GM10847 (cell line): Measurements from ENCODE around the gene CEBPA.

Experiments used
- POLR2A ChIP-seq: IDR thresholded peaks from 2 replicates; pipeline ENCODE4 v1.6.1; 2011; ENCODE audit not compliant: insufficient read length; ENCODE audit errors: extremely low read depth

The CEBPA gene

DNA sequence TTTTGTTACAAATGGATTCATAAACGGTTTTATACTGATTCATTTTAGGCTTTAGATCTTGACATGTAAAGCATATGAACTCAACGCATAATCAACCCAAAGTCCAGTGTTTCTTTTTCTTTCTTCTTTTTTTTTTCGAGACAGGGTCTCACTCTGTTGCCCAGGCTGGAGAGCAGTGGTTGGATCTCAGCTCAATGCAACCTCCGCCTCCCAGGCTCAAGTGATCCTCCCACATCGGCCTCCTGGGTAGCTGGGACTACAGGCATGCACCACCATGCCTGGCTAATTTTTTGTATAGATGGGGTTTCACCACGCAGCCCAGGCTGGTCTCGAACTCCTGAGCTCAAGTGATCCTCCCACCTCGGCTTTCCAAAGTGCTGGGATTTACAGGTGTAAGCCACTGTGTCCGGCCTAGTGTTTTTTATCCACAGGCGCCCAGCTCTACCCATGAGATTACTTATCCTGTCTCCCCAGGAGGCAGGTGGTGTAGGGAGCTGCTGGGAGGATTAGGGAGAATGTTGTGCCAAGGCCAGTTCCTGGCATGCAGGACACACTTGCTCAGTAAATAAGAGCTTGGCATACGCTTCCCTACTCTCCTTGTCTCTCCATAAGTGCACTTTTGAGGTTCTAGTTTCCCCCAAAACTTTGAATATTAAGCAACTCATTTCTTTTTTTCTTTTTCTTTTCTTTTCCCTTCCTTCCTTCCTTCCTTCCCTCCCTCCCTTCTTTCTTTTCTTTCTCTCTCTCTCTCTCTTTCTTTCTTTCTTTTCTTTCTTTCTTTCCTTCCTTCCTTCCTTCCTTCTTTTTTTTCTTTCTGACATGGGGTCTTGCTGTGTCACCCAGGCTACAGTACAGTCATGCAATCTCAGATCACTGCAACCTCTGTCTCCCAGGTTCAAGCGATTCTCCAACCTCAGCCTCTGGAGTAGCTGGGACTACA is 4.8 kb upstream of the CEBPA start:
- no peak for TF ChIP-seq POLR2A

DNA sequence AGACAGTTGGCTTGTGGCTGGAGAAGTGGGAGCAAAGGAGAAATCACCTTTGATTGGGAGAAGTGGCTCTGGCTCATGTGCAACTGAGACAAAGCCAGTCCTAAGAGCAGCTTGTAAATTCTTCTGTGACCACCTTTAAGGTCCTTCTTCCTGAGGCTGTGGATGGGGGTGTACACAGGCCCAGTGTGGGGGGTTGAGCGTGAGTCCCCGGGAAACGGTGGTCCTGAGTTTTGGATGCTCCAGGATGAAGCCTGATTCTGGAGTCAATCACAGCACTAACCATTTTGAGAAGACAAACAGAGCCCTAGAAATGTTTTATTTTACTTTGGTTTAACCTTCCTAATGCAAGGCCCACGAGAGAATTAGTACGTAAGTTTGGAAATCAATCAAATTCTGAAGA is 3.9 kb upstream of the CEBPA start:
- no peak for TF ChIP-seq POLR2A

DNA sequence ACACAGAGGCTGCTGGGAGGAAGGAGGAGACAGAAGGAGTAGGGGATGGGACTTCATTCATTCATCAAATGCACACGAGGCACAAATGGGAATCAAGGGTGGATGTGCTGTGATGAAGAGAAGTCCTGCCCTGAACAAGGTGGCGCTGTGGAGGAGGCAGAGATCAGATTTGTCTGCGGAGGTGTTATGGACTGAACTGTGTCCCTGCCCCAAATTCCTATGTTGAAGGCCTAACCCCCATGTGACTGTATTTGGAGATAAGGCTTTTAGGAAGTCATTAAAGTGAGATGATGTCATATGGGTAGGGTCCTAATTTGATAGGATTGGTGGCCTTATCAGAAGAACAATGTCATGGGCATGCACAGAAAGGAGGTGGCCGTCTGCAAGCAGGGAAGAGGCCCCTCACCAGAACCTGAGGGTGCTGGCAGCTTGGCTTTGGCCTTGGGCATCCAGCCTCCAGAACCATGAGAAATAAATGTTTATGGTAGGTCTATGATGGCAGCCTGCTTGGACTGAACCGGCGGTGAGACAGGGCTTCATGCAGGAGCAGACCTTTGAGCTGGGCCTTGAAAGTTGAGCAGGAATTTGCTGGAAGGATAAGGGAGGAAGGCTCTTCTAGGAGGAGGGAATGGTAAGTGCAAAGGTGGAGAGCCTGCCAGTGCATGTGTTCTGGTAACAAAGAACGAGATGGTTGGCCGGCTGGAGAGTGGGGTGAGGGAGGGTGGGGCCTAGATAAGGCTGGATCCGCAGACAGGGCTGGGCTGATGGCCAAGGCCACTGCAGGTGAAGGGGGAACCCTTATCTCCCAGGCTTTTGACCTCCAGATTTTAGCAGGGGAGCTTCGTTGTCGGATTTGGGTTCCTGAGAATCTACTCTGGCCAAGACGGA is 2.7 kb upstream of the CEBPA start:
- TF ChIP-seq POLR2A, result no peak

DNA sequence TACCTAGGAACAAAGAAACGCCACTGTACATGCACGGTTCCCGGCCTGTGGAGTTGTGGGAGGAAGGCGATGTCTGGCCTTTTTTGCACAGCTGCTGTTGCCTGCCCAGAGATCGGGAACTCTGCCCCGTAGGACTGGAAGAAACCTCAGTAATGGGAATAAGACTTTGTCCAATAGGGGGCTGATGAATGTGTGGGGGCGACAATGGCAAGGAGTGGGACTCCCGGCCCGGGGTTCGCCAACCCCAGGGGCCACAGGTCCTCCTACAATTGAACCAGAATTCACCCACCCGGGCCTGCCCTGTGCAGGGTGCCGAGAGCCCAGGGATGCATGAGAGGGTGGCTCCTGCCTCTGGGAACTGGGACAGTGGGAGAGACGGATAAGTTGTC is 2.0 kb upstream of the CEBPA start:
- TF ChIP-seq POLR2A, result no peak

DNA sequence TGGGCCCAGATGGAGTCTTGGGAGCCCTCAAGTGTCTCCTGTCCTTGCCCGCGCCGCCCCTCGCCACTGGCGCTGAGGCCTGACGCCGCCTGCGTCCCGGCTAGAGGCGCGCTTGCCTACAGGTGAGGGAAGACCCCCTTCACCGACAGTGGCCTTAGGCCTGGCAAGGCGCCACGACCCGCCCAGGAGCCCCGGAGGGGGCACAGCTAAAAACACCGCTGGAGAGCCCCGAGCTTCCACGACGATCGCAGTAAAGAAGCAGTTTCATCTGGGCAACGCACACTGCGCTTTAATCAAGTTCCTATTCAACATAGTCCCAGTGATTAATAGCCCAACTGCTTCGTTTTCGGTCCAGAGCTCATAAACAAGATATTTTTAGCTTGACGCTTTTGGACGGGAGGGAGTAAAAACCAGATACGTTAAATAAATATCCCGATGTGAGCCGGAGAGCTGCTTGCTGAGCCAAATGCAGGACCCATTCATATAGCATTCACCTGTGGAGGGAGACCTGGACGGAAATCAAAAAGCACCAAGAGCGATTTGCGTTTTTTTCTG is 1.5 kb upstream of the CEBPA start:
- no peak for TF ChIP-seq POLR2A

DNA sequence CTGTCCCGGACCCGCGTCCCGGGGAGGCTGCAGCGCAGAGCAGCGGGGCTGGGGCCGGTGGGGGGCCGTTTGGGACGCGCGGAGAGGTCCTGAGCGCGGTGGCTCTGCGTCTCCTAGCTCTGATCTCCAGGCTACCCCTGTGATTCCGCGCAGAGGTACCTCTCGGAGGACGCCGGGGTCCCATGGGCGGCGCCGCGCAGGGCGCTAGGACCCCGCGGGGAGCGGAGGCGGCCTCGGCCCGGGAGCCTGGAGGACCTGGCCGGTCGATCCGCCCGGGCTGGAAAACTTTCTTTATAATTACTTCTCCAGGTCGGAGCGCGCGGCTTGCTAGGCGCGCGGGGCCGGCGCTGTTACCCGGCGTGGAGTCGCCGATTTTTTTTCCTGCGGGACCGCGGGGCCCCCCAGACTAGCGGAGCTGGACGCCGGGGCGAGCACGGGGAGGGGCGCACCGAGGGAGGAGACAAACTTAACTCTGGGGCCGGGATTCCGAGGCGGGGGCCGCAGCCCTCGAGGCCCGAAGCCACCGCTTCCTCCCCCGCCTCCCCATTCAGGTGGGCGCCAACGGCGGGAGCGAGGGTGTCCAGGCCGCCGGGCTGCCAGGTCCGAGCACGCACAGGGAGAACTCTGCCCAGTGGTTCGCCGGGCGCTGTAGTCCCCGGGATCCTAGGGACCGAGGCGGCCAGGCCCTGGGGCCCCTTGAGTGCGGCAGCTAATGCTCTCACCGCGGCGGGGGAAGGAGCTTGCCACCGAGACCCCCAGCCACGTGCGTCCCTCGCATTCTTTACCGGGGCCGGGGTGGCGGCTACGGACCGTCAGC is 848 bp upstream of the CEBPA start:
- no peak for TF ChIP-seq POLR2A

DNA sequence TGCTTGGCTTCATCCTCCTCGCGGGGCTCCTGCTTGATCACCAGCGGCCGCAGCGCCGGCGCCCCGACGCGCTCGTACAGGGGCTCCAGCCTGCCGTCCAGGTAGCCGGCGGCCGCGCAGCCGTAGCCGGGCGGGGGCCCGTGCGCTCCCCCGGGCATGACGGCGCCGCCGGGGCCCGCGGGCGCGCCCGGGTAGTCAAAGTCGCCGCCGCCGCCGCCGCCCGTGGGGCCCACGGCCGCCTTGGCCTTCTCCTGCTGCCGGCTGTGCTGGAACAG is 497 bp downstream of the CEBPA start:
- no peak for TF ChIP-seq POLR2A

DNA sequence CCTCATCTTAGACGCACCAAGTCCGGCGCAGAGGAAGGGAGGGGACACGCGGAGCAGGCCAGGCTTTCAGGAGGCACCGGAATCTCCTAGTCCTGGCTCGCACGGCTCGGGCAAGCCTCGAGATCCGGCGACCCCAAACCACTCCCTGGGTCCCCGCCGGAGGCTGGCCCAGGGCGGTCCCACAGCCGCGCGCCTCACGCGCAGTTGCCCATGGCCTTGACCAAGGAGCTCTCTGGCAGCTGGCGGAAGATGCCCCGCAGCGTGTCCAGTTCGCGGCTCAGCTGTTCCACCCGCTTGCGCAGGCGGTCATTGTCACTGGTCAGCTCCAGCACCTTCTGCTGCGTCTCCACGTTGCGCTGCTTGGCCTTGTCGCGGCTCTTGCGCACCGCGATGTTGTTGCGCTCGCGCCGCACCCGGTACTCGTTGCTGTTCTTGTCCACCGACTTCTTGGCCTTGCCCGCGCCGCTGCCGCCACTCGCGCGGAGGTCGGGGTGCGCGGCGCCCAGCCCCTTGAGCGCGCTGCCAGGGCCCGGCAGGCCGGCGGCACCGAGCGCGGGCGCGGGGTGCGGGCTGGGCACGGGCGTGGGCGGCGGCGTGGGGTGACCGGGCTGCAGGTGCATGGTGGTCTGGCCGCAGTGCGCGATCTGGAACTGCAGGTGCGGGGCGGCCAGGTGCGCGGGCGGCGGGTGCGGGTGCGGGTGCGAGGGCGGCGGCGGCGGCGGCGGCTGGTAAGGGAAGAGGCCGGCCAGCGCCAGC is 1.0 kb downstream of the CEBPA start:
- TF ChIP-seq POLR2A, result no peak

DNA sequence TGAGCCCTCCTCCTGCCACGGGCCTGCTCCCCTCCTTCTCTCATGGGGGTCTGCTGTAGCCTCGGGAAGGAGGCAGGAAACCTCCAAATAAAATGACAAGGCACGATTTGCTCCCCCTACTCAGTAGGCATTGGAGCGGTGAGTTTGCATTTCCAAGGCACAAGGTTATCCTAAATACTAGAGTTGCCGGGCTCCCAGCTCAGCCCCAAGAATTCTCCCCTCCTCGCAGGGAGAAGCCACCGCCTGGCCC is 1.5 kb downstream of the CEBPA start:
- no peak for TF ChIP-seq POLR2A

DNA sequence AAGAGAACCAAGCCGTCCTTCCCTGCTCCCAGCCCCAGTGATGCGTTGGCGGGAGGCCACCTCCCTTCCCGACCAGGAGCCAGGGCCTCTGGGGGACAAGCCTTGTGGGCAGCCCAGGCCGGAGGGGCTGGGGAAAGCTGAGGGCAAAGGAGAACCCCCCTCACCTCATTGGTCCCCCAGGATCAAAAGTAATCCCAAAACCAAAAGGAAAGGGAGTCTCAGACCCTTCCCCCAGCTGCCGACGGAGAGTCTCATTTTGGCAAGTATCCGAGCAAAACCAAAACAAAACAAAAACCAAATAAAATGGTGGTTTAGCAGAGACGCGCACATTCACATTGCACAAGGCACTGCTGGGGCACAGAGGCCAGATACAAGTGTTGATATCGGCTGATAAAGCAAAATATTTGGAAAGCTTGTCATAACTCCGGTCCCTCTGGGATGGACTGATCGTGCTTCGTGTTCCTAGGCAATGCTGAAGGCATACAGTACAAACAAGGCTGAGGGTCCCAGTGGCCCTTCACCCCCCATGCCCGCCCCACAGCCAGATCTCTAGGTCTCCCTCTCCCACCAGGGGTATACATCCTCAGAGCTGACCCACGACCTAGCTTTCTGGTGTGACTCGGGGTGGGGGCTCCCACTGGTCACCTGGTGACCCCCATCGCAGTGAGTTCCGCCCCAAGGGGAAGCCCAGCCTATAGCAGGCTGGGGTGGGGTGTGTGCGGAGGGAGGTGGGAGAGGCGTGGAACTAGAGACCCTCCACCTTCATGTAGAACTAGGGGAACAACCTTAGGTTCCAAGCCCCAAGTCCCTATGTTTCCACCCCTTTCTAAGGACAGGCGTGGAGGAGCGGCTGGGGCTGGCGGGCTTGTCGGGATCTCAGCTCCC is 2.1 kb downstream of the CEBPA start:
- no peak for TF ChIP-seq POLR2A

DNA sequence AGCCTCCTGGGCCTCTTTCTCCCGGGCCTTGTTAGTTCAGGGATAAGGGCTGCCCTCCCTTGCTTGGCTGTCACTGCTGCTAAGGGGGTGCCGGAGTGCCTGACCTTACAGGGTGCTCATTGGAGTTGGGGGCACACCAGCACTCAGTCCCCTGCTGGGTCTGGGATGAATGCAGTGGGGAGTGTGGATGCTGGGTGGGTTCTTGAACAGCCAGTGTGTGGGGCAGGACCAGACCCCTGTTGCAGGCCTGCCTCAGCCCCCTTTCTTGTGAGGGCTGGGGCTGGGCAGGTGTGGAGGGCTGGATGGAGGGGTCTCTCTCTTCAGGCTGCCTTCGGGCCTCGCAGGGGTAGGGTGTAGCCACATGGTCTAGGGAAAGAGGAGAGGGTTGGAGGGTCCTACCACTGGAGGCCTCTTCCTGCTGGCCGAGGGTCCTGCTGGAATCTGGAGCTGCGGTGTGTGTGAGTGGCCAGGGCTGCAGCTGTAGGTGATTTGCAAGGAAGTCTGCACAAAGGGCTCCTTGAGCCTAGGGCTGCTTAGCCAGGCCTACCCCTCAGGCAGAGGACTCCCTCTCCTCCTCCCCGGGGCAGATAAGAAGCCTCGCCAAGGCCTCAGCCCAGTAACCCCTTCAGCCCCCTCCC is 3.2 kb downstream of the CEBPA start:
- no peak for TF ChIP-seq POLR2A

DNA sequence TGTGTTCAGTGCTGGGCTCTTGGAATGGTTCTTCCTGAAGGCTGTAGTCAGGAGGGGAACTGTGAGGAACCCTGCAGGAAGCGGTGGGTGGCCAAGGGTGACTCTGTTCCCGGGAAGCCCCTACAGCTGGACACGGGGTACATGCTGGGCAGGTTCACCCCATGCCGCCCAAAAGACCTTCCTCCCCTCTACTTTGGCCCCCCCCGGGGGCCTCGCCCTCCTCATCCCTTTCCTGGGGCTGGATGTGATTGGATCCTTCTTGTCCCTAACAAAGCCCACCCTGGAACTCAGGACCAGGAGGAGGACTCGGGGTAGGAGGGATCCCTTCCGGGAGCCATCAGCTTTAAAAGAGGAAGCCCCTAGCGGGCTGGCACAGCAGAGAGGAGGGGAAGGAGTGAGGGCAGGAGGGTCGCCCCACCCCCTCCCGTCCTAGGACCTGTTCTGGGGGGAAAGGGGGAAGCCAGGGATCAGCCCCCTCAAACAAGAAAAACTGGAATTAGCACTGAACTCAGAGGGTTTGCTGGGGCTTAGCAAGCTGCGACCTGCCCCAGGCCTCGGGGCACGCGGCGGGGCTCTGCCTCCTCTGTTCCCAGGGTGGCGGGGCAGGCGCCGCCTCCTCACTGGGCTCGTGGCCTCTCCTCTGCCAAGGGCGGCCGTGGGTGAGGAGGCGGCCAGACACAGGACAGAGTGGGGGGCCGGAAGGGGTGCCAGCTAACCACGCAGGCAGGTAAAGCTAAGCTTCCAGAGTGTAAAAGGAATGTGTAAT is 4.0 kb downstream of the CEBPA start:
- TF ChIP-seq POLR2A, result no peak

DNA sequence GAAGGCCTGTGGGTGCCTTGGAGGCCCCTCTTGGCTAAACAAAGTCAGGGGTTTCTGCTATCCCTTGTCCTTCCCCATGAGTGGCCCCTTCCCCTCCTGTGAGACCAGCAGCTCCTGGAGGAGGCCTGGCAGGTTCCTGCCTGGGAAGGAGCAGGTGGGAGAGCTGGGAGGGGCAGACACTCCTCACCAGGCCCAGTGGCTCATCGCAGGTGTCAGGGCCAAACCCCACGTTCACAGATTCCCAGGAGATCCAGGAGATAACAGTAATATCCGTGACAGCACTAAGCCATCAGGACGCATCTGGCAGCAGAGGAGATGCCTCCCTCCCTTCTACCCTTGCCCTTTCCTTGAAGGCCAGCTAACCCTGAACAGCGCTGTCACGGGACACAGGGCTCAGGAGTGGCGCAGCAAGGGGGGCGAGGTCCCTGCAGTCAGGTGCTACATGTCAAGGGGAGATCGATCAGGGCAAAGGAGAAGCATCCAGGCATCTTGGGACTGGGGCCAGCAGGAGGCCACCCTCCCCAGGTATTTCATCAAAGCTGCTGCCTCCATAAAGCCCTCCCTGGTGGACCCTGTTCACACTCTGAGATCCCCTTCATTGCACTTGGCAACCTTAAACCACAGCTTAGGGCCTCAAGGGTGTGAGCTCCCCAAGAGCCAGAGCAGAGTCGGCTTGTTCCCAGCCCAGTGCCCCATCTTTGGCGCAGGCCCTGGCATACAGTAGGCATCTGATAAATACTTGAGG is 4.8 kb downstream of the CEBPA start:
- no peak for TF ChIP-seq POLR2A
